ENCODE data around the gene GRM3. TPM values are rescaled to one million over a fixed set of nuclear protein-coding genes. Genes with fewer than 3 reads are reported as not detected.
A peak's percentile ranks its signal among the peaks of the same experiment; 100 is the strongest.

The GRM3 gene
- polyA plus RNA-seq, 4 donors: 0.10 to 0.27 TPM; not detected in 2

- H3K27ac ChIP-seq (ENCODE audit: low read depth in 1 of 3, low read length in 2 of 3): no peak overlapping the region
- 63 to 72% (median 66%) methylated on average over 5 of the region's 5 CpGs for WGBS, 3 donors
- H3K4me1 ChIP-seq (ENCODE audit: control insufficient read depth in 3 of 3, insufficient read depth in 2 of 3, low read depth in 1 of 3, low read length in 2 of 3): no peaks in the 10 kb centered on the region
- FAIRE-seq (no peak), DNase-seq (no peak)
- no peaks in the 10 kb centered on the region for H3K36me3 ChIP-seq (ENCODE audit: control insufficient read depth in 3 of 3, insufficient read depth in 2 of 3, low read depth in 1 of 3, low read length in 3 of 3)
- H3K27me3 ChIP-seq (ENCODE audit: control insufficient read depth in 3 of 3, insufficient read depth in 3 of 3, low read length in 3 of 3): no peaks in the 10 kb centered on the region
- H3K9me3 ChIP-seq (ENCODE audit: control insufficient read depth in 2 of 2, insufficient read depth in 1 of 2, low read depth in 1 of 2, low read length in 1 of 2): peaks cover 0 to 3% of the 10 kb centered on the region in 2 donors
- no peak overlapping the region for H3K4me3 ChIP-seq (ENCODE audit: low read depth in 1 of 3, low read length in 3 of 3)
Measured at GRCh38 chr7:86867163-86867762, 223.6 kb downstream of the GRM3 start.

GRCh38 chr7:86876146-86876545 is 232.4 kb downstream of the GRM3 start:
- Histone ChIP-seq H3K27ac (ENCODE audit: low read depth in 1 of 3, low read length in 2 of 3) (no peak overlapping the region), H3K4me3 (ENCODE audit: low read depth in 1 of 3, low read length in 3 of 3) (no peak overlapping the region), H3K4me1 (ENCODE audit: control insufficient read depth in 3 of 3, insufficient read depth in 2 of 3, low read depth in 1 of 3, low read length in 2 of 3) (no peaks in the 10 kb centered on the region), H3K9me3 (ENCODE audit: control insufficient read depth in 2 of 2, insufficient read depth in 1 of 2, low read depth in 1 of 2, low read length in 1 of 2) (no peaks in the 10 kb centered on the region), H3K27me3 (ENCODE audit: control insufficient read depth in 3 of 3, insufficient read depth in 3 of 3, low read length in 3 of 3) (no peaks in the 10 kb centered on the region), H3K36me3 (ENCODE audit: control insufficient read depth in 3 of 3, insufficient read depth in 2 of 3, low read depth in 1 of 3, low read length in 3 of 3) (no peaks in the 10 kb centered on the region)
- FAIRE-seq (no peak), DNase-seq (no peak)

DNA sequence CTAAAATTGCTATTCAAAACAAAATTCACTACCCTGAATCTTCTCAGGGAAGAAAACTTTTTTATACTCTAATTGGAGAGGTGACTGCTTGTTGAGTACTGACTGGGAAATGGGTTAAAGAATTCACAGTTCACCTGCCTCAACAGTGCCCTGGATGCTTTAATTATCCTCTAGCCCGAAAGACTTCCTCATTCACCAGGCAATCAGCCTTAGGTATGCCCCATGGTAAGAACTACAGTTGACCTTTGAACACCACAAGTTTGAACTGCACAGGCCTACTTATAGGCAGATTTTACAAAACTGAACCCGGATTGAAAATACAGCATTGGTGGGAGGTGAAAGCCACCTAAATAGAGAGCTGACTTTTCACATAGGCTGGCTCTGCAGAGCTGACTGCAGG is 240.4 kb downstream of the GRM3 start:
- peaks cover 0 to 2% (median 0%) of the 10 kb centered on the region in 3 donors for H3K36me3 ChIP-seq (ENCODE audit: control insufficient read depth in 3 of 3, insufficient read depth in 2 of 3, low read depth in 1 of 3, low read length in 3 of 3)
- H3K9me3 ChIP-seq (ENCODE audit: control insufficient read depth in 2 of 2, insufficient read depth in 1 of 2, low read depth in 1 of 2, low read length in 1 of 2): no peaks in the 10 kb centered on the region
- H3K4me1 ChIP-seq (ENCODE audit: control insufficient read depth in 3 of 3, insufficient read depth in 2 of 3, low read depth in 1 of 3, low read length in 2 of 3): no peaks in the 10 kb centered on the region
- H3K27ac ChIP-seq (ENCODE audit: low read depth in 1 of 3, low read length in 2 of 3): no peak overlapping the region
- DNase-seq (peak; percentile 11 to 12), FAIRE-seq (no peak)
- 33 to 66% (median 44%) methylated on average over 2 of the region's 2 CpGs for WGBS, 3 donors
- H3K27me3 ChIP-seq (ENCODE audit: control insufficient read depth in 3 of 3, insufficient read depth in 3 of 3, low read length in 3 of 3): no peaks in the 10 kb centered on the region
- peak overlapping the region in 1 of 3 donors; percentile 15 for H3K4me3 ChIP-seq (ENCODE audit: low read depth in 1 of 3, low read length in 3 of 3)

DNA sequence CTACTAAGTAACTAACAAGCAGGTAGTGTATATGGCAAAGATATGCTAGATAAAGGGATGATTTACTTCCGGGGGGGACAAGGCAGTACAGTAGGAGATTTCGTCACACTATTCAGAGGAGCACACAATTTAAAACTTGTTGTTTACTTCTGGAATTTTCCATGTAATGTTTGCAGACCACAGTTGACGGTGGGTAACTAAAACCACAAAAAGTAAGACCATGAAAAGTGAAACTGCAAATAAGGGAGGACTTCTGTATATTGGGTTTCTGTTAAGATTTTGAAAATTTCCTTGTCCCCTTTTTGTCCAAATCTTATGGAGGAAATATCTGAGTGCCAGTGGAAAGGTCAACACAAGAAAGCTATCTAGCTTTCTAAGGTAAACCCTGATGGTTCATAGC is 245.8 kb downstream of the GRM3 start:
- Histone ChIP-seq H3K27ac (ENCODE audit: low read depth in 1 of 3, low read length in 2 of 3) (no peak overlapping the region), H3K4me1 (ENCODE audit: control insufficient read depth in 3 of 3, insufficient read depth in 2 of 3, low read depth in 1 of 3, low read length in 2 of 3) (no peaks in the 10 kb centered on the region), H3K27me3 (ENCODE audit: control insufficient read depth in 3 of 3, insufficient read depth in 3 of 3, low read length in 3 of 3) (no peaks in the 10 kb centered on the region), H3K36me3 (ENCODE audit: control insufficient read depth in 3 of 3, insufficient read depth in 2 of 3, low read depth in 1 of 3, low read length in 3 of 3) (peaks cover 0 to 2% (median 0%) of the 10 kb centered on the region in 3 donors), H3K4me3 (ENCODE audit: low read depth in 1 of 3, low read length in 3 of 3) (no peak overlapping the region), H3K9me3 (ENCODE audit: control insufficient read depth in 2 of 2, insufficient read depth in 1 of 2, low read depth in 1 of 2, low read length in 1 of 2) (no peaks in the 10 kb centered on the region)
- no peak for FAIRE-seq
- DNase-seq: no peak
- 75 to 78% (median 77%) methylated on average over 3 of the region's 3 CpGs for WGBS, 3 donors

DNA sequence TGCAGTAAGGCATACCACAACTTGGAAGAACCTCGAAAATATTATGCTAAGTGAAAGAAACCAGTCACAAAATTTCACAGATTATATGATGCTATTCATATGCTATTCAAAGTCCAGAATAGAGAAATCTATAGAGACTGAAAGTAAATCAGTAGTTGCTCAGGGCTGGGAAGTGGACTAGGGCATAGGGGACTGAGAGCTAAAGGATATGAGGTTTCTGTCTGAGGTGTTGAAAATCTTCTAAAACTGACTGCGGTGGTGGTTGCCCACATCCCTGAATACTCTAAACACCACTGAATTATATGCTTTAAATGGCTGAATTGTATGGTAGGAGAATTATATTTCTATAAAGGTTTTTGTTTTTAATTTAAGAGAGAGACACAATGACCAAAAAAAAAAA is 254.5 kb downstream of the GRM3 start:
- WGBS, 3 donors: 87 to 94% (median 90%) methylated on average over 2 of the region's 2 CpGs
- FAIRE-seq (no peak), DNase-seq (no peak)
- Histone ChIP-seq H3K4me3 (ENCODE audit: low read depth in 1 of 3, low read length in 3 of 3) (no peak overlapping the region), H3K27ac (ENCODE audit: low read depth in 1 of 3, low read length in 2 of 3) (no peak overlapping the region), H3K9me3 (ENCODE audit: control insufficient read depth in 2 of 2, insufficient read depth in 1 of 2, low read depth in 1 of 2, low read length in 1 of 2) (no peaks in the 10 kb centered on the region), H3K27me3 (ENCODE audit: control insufficient read depth in 3 of 3, insufficient read depth in 3 of 3, low read length in 3 of 3) (no peaks in the 10 kb centered on the region), H3K36me3 (ENCODE audit: control insufficient read depth in 3 of 3, insufficient read depth in 2 of 3, low read depth in 1 of 3, low read length in 3 of 3) (no peaks in the 10 kb centered on the region), H3K4me1 (ENCODE audit: control insufficient read depth in 3 of 3, insufficient read depth in 2 of 3, low read depth in 1 of 3, low read length in 2 of 3) (no peaks in the 10 kb centered on the region)

DNA sequence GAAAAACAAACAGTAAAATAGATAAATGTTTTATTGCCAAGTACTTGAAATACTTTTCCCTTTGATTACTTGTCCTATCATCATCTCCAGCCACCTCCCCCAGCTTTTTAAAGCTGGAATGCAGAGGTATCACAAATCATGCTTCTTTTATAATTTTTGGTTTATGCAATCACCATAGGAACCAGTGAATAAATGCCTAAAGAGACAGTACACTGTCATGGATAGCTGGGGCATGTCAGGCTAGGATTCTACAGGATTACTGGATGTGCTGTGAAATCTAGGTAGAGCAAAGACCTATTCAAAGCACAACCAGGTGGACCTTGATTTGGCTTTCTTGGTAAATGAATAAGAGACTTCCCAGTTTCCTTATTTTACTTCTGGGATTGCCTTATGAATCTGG is 257.2 kb downstream of the GRM3 start:
- no peaks in the 10 kb centered on the region for H3K4me1 ChIP-seq (ENCODE audit: control insufficient read depth in 3 of 3, insufficient read depth in 2 of 3, low read depth in 1 of 3, low read length in 2 of 3)
- H3K4me3 ChIP-seq (ENCODE audit: low read depth in 1 of 3, low read length in 3 of 3): no peak overlapping the region
- DNase-seq: no peak
- no peak overlapping the region for H3K27ac ChIP-seq (ENCODE audit: low read depth in 1 of 3, low read length in 2 of 3)
- no peak for FAIRE-seq
- no peaks in the 10 kb centered on the region for H3K27me3 ChIP-seq (ENCODE audit: control insufficient read depth in 3 of 3, insufficient read depth in 3 of 3, low read length in 3 of 3)
- H3K9me3 ChIP-seq (ENCODE audit: control insufficient read depth in 2 of 2, insufficient read depth in 1 of 2, low read depth in 1 of 2, low read length in 1 of 2): no peaks in the 10 kb centered on the region
- no peaks in the 10 kb centered on the region for H3K36me3 ChIP-seq (ENCODE audit: control insufficient read depth in 3 of 3, insufficient read depth in 2 of 3, low read depth in 1 of 3, low read length in 3 of 3)

GRCh38 chr7:86904949-86905834 is 261.5 kb downstream of the GRM3 start:
- no peaks in the 10 kb centered on the region for H3K36me3 ChIP-seq (ENCODE audit: control insufficient read depth in 3 of 3, insufficient read depth in 2 of 3, low read depth in 1 of 3, low read length in 3 of 3)
- H3K27me3 ChIP-seq (ENCODE audit: control insufficient read depth in 3 of 3, insufficient read depth in 3 of 3, low read length in 3 of 3): no peaks in the 10 kb centered on the region
- DNase-seq (peak; percentile 3 to 29), FAIRE-seq (no peak)
- H3K4me3 ChIP-seq (ENCODE audit: low read depth in 1 of 3, low read length in 3 of 3): no peak overlapping the region
- WGBS, 3 donors: 19 to 33% (median 27%) methylated on average over 3 of the region's 3 CpGs
- no peaks in the 10 kb centered on the region for H3K9me3 ChIP-seq (ENCODE audit: control insufficient read depth in 2 of 2, insufficient read depth in 1 of 2, low read depth in 1 of 2, low read length in 1 of 2)
- no peaks in the 10 kb centered on the region for H3K4me1 ChIP-seq (ENCODE audit: control insufficient read depth in 3 of 3, insufficient read depth in 2 of 3, low read depth in 1 of 3, low read length in 2 of 3)
- H3K27ac ChIP-seq (ENCODE audit: low read depth in 1 of 3, low read length in 2 of 3): no peak overlapping the region

DNA sequence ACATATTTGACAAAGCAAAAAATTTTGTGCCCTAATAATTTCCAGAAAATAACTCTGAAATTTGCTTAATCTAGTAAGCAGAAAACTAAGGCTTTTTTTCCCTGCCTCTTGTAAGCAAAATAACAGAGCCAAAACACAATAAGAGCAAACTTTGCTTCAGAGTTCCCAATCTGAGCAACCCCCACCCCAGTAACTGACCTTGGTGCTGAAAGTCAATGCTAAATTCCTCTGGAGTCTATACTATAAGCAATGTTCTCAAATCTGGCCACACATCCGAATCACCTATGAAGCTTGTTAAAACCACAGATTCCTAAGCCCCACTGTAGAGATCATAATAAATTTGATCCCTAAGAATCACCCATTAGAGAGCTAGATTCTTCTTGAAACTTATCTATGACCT is 265.2 kb downstream of the GRM3 start:
- 45 to 58% (median 53%) methylated on average over 1 of the region's 1 CpG for WGBS, 3 donors
- FAIRE-seq: no peak

More for the DNA sequence above, 265.2 kb downstream of the GRM3 start:
- H3K36me3 ChIP-seq (ENCODE audit: control insufficient read depth in 3 of 3, insufficient read depth in 2 of 3, low read depth in 1 of 3, low read length in 3 of 3): no peaks in the 10 kb centered on the region
- no peak for DNase-seq
- H3K9me3 ChIP-seq (ENCODE audit: control insufficient read depth in 2 of 2, insufficient read depth in 1 of 2, low read depth in 1 of 2, low read length in 1 of 2): no peaks in the 10 kb centered on the region
- H3K27me3 ChIP-seq (ENCODE audit: control insufficient read depth in 3 of 3, insufficient read depth in 3 of 3, low read length in 3 of 3): no peaks in the 10 kb centered on the region
- no peaks in the 10 kb centered on the region for H3K4me1 ChIP-seq (ENCODE audit: control insufficient read depth in 3 of 3, insufficient read depth in 2 of 3, low read depth in 1 of 3, low read length in 2 of 3)
- no peak overlapping the region for H3K4me3 ChIP-seq (ENCODE audit: low read depth in 1 of 3, low read length in 3 of 3)
- no peak overlapping the region for H3K27ac ChIP-seq (ENCODE audit: low read depth in 1 of 3, low read length in 2 of 3)

Data from small intestine (tissue), 7 donors.